HAP-1 (cell line): Measurements from ENCODE around the gene NDUFC2.
"Not testable (repeated sequence)": the region's sequence is repeated elsewhere in the genome, so short reads cannot be mapped to it uniquely, and the experiment has no call there.

Experiments used
- DNase-seq, 2 experiments: peaks; one replicate each; pipeline ENCODE4 v3.0.0-alpha.2; 2016 to 2020; ENCODE audit warnings: low spot score in 2 of 2
- H3K27me3 ChIP-seq: fragments of 250-450 bp; sonication (Bioruptor Pico); 2 replicates; pipeline ENCODE4 v1.5.1; 2020; ENCODE audit warnings: low read depth, mild to moderate bottlenecking, moderate library complexity
- H3K36me3 ChIP-seq: fragments of 250-450 bp; sonication (Bioruptor Pico); replicated peaks from 2 replicates; pipeline ENCODE4 v1.5.1; 2020; ENCODE audit warnings: mild to moderate bottlenecking
- H3K4me1 ChIP-seq: fragments of 250-450 bp; sonication (Bioruptor Pico); 2 replicates; pipeline ENCODE4 v1.5.1; 2020; ENCODE audit warnings: mild to moderate bottlenecking
- H3K4me3 ChIP-seq: fragments of 250-450 bp; sonication (Bioruptor Pico); 2 replicates; pipeline ENCODE4 v1.5.1; 2020; ENCODE audit warnings: mild to moderate bottlenecking, moderate library complexity
- H3K9me3 ChIP-seq: fragments of 250-450 bp; sonication (Bioruptor Pico); 2 replicates; pipeline ENCODE4 v1.5.1; 2020; ENCODE audit warnings: mild to moderate bottlenecking, moderate library complexity
- in situ Hi-C: fragments of 300-500 bp; cut with MboI; formaldehyde crosslinking; loops from 3 replicates; pipeline ENCODE4 v1.14.3; 2020; ENCODE audit warnings: low sequenced_read_pairs, inconsistent platforms, mixed read lengths

Gene NDUFC2

DNA sequence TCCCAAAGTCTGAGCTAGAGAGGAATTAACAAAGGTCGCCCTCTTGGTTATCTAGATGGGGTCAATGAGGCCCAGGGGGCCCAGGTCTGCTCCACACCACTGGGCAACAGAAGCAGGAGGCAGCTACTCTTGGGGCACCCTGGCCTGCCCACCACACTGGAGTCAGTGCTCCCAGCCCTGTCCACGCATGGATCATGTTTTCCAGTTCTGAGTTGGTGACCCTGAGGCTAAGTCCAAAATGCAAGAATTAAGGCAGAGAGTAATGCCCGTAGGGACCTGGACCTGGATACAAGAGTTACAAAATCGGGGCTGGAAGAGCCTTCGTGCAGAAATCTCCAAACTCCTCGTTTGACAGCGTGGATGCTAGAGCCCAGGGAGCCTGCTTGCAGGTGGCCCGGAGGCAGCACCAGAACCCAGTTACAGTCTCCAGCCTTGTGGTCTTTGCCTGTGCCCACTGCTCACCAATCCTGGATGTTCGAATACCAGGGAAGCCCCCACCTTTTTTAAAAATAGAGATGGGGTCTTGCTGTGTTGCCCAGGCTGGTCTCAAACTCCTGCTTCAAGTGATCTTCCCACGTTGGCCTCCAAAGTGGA, 22.1 kb downstream of the NDUFC2 start:
- H3K4me1 ChIP-seq, result no peaks in the 10 kb centered on the region
- no peak for DNase-seq
- H3K36me3 ChIP-seq, result no peaks in the 10 kb centered on the region
- no peak overlapping the region for H3K4me3 ChIP-seq
- in situ Hi-C loops, result loop anchor here (10.0 kb wide), 1 partner anchor 63 kb away; the partner anchor contains the start of gene INTS4
- H3K27me3 ChIP-seq, result no peaks in the 10 kb centered on the region
- H3K9me3 ChIP-seq, result no peaks in the 10 kb centered on the region

DNA sequence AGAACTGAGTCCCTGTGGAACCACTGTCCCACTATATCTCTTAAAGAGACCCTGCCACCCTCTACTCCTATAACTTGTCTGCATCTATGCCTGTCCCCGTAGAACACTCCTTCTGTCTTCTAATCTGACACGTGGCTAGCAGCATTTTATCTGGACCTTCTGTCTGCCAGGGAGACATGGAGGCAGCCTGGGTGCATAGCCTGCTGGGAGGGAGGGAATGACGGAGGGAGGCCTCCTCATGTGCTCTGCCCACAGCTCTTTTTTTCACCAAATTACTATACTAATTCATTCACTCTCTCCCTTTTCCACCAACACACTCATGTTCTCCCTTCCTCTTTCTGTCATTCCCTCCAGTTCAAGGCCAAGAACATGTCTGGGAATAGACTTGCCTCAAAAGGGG, 23.6 kb downstream of the NDUFC2 start:
- no peak for DNase-seq
- Histone ChIP-seq H3K27me3 (no peaks in the 10 kb centered on the region), H3K9me3 (no peaks in the 10 kb centered on the region), H3K36me3 (no peaks in the 10 kb centered on the region), H3K4me3 (no peak overlapping the region), H3K4me1 (no peaks in the 10 kb centered on the region)
- in situ Hi-C loops, result loop anchor here (10.0 kb wide), 1 partner anchor 61 kb away; the partner anchor contains the start of gene INTS4

DNA sequence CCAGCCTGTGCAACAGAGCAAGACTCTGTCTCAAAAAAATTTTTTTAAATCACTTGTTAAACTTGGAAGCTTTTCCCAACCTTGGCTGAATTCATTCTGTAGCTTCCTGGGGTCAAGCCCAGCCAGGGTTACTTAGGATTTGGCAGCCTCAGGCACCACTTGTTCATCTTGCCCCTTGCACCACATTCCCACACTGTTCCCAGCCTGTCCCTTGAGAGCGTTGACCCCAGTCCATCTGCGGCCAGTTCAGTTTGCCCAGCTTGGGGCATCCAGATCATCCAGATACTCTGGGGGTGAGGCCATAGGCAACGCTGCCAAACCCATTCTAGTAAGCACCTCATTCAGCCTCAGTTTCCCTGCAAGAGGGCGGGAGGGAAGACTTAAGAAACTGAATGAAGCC, 24.7 kb downstream of the NDUFC2 start:
- in situ Hi-C loops, result loop anchor here (10.0 kb wide), 1 partner anchor 60 kb away; the partner anchor contains the start of gene INTS4
- H3K4me1 ChIP-seq, result no peaks in the 10 kb centered on the region
- H3K36me3 ChIP-seq, result no peaks in the 10 kb centered on the region
- H3K27me3 ChIP-seq, result no peaks in the 10 kb centered on the region
- no peak overlapping the region for H3K4me3 ChIP-seq
- no peaks in the 10 kb centered on the region for H3K9me3 ChIP-seq
- DNase-seq, result no peak

DNA sequence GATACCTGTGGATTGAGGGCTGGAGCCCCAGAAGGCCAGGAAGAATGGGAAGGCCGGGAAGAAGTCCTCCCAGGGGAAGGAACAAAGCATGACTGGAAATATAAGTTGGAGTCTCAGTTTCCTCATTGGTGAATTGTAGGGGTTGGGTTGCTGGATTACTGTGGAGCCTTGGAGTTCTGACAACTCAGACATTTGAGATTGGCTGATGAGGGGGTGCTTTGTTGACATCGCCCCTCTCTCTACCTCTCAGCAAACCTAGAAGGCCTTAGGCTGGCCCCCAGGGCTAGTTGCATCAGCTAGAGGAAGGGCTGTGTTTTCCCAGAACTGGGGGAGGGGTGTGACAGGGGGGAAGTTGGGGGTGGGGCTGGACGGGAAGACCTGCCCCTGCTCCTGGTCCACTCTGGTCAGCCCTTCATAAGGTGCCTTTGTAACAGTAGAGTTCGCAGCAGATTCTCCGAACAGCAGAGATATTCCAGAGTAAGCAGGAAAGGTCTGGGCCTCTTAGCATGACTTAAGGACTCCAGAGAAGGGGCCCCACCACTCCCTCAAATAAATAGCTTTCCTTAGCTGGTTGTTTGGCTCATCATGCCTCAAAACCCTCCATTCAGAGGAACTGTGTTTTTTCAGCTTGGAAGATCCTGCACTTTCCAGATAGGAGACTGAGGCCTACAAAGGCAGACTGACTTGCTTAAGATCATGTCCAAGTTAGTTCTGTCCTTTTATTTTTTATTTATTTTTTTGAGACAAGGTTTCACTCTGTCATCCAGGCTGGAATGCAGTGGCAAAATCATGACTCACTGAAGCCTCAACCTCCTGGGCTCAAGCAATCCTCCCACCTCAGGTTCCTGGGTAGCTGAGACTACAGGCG, 28.5 kb downstream of the NDUFC2 start:
- Histone ChIP-seq H3K4me3 (no peak overlapping the region), H3K36me3 (no peaks in the 10 kb centered on the region), H3K9me3 (no peaks in the 10 kb centered on the region), H3K4me1 (peaks cover 4% of the 10 kb centered on the region; the same call in 1 of the 2 replicates), H3K27me3 (no peaks in the 10 kb centered on the region)
- no peak for DNase-seq
- in situ Hi-C loops, result loop anchor here (10.0 kb wide), 1 partner anchor 56 kb away; the partner anchor contains the start of gene INTS4

DNA sequence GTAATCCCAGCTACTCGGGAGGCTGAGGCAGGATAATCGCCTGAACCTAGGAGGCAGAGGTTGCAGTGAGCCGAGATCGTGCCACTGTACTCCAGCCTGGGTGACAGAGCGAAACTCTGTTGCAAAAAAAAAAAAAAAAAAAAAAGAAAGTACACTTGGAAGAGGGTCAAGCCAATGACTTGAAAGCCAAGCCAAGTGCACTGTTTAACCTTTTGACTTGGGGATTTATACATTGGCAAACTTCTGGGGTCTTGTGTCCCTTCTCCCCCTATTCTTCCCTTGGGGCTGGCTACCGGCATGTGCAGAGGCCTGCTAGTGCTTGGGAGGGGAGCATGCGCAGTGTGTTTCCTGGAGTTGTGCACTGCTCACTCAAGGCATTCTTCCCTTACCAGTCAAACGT, 30.3 kb downstream of the NDUFC2 start:
- H3K27me3 ChIP-seq, result no peaks in the 10 kb centered on the region
- DNase-seq, result no peak
- in situ Hi-C loops, result no loop called here
- peaks cover 10% of the 10 kb centered on the region for H3K4me1 ChIP-seq
- no peaks in the 10 kb centered on the region for H3K9me3 ChIP-seq
- no peaks in the 10 kb centered on the region for H3K36me3 ChIP-seq
- no peak overlapping the region for H3K4me3 ChIP-seq

DNA sequence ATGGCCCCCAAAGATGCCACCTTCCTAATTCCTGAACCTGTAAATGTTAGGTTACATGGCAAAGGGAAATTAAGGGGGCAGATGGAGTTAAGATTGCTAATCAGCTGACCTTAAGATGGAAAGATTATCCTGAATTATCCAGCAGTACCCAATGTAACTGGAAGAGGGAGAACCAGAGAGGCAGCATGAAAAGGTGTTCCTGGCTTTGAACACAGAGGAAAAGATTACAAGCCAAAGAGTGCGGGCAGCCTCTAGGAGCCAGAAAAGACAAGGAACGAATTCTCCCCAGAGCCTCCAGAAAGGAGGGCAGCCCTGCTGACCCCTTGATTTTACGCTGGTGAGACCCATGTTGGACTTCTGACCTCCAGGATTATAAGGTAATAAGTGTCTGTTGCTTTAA, 31.1 kb downstream of the NDUFC2 start:
- peaks cover 10% of the 10 kb centered on the region for H3K4me1 ChIP-seq
- no peaks in the 10 kb centered on the region for H3K36me3 ChIP-seq
- no peaks in the 10 kb centered on the region for H3K27me3 ChIP-seq
- no peak for DNase-seq
- H3K9me3 ChIP-seq, result no peaks in the 10 kb centered on the region
- in situ Hi-C loops, result no loop called here
- H3K4me3 ChIP-seq, result no peak overlapping the region

DNA sequence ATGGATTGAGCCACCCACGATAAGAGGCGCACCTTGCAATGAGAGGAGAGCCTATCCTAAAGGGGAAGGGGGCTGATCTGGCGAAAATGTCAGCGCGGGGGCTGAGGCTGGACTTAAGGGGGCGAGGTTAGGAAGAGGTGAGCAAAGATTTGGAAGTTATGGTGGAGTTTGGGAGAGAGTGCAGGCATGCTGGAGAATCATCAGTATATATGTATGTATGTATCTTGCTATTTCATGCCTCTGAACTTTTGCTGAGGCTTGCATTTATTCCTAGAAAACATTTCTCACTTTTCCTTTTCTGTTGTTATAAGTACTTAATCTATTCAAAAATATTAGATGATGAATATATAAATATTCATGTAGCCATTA, 33.2 kb downstream of the NDUFC2 start:
- Histone ChIP-seq H3K9me3 (no peaks in the 10 kb centered on the region), H3K27me3 (no peaks in the 10 kb centered on the region), H3K36me3 (no peaks in the 10 kb centered on the region), H3K4me1 (peaks cover 10% of the 10 kb centered on the region), H3K4me3 (no peak overlapping the region)
- in situ Hi-C loops, result no loop called here
- no peak for DNase-seq

DNA sequence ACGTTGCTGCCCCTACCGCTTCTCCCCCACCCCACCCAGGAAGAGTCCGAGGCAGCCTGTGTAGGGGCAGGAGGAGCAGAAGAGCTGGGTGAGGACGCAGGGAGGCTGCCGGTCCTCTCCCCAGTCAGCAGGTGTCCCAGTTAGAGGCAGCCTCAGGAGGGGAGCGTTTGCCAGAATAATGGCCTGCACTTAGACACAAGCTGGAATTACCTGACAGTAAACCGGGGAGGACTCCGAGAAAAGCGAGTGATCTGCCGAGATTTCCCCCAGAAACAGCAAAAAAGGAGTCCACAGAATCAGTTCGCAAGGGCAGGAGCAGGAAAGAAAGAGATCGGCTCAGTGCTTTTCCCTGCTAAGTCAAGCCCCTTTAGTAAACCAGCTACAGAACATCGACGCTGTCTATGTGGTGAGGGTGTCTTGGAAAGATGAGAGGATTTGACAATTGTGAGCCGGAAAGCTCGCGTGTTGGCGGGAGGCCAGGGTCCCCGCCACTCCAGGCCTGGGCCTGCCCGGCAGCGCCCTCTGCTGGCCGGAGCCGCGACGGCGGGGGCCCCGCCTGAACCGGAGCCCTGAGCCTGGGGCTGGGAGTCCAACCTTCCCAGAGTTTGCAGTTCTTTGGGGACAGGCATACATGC, 33.7 kb downstream of the NDUFC2 start:
- H3K9me3 ChIP-seq, result no peaks in the 10 kb centered on the region
- peaks cover 10% of the 10 kb centered on the region for H3K4me1 ChIP-seq
- DNase-seq, result peak; percentile 74 to 90
- in situ Hi-C loops, result no loop called here
- H3K4me3 ChIP-seq, result peak overlapping the region; percentile 6; the same call in 1 of the 2 replicates
- H3K27me3 ChIP-seq, result no peaks in the 10 kb centered on the region
- no peaks in the 10 kb centered on the region for H3K36me3 ChIP-seq

DNA sequence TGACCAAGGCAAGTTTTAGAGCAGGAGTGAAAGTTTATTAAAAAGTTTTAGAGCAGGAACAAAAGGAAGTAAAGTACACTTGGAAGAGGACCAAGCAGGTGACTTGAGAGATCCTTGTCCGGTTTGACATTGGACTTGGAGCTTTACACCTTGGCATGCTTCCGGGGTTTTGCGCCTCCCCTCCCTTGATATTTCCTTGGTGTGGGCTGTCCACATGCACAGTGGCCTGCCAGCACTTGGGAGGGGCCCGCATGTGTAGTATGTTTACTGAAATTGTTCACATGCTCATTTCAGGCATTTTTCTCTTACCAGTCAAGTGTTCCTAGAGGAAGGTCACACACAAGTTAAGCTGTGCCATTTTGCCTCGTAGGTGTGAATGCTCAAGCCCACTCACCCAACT, 35.0 kb downstream of the NDUFC2 start:
- no peak for DNase-seq
- H3K36me3 ChIP-seq, result no peaks in the 10 kb centered on the region
- no peak overlapping the region for H3K4me3 ChIP-seq
- in situ Hi-C loops, result no loop called here
- peaks cover 10% of the 10 kb centered on the region for H3K4me1 ChIP-seq
- no peaks in the 10 kb centered on the region for H3K9me3 ChIP-seq
- H3K27me3 ChIP-seq, result no peaks in the 10 kb centered on the region

DNA sequence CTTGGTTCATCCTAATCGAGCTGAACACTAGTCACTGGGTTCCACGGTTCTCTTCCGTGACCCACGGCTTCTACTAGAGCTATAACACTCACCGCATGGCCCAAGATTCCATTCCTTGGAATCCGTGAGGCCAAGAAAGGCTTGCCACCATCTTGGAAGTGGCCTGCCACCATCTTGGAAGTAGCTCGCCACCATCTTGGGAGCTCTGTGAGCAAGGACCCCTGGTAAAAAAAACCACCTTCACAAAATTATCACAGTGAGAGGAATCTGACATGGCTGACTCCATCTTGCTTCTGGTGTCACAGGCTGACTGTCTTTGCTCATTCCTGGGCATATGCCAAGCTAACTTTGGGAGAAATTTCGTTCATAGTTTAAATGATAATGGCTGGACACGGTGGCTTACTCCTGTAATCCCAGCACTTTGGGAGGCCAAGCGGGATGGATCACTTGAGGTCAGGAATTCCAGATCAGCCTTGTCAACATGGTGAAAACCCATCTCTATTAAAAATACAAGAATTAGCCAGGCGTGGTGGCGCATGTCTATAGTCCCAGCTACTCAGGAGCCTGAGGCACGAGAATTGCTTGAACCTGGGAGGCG, 37.7 kb downstream of the NDUFC2 start:
- peaks cover 10% of the 10 kb centered on the region for H3K4me1 ChIP-seq
- in situ Hi-C loops, result no loop called here
- no peaks in the 10 kb centered on the region for H3K9me3 ChIP-seq
- no peaks in the 10 kb centered on the region for H3K36me3 ChIP-seq
- no peak for DNase-seq
- H3K27me3 ChIP-seq, result no peaks in the 10 kb centered on the region
- no peak overlapping the region for H3K4me3 ChIP-seq

DNA sequence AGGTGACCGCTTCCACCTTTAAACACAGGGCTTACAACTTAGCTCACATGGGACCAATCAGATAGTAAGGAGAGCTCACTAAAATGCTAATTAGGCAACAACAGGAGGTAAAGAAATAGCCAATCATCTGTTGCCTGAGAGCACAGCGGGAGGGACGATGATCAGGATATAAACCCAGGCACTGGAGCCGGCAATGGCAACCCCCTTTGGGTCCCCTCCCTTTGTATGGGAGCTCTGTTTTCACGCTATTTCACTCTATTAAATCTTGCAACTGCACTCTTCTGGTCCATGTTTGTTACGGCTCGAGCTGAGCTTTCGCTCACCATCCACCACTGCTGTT, 38.3 kb downstream of the NDUFC2 start:
- H3K4me1 ChIP-seq, H3K9me3 ChIP-seq, DNase-seq, in situ Hi-C loops, H3K4me3 ChIP-seq, H3K27me3 ChIP-seq, H3K36me3 ChIP-seq: not testable (repeated sequence)

DNA sequence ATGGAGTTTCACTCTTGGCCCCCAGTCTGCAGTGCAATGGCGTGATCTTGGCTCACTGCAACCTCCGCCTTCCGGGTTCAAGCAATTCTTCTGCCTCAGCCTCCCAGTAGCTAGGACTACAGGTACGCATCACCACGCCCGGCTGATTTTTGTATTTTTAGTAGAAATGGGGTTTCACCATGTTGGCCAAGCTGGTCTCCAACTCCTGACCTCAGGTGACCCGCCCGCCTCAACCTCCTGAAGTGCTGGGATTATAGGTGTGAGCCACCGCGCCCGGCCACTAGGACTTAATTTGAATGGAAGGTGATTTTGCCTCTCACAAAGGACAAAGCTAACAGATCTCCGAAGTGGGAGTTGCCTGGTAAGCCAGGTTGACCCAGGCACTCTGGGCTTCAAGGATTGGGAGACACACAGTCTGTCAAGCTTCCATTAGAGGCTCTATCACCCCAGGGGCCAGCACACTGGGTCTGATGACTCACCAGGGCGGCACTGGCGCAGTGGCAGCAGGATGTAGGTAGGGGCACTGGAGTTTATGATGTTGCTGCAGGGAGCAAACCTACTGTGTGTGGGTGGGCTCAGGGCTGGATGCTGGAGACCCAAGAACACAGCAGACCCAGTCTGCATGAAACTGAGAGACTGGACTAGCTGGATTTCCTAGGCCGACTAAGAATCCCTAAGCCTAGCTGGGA, 38.8 kb downstream of the NDUFC2 start:
- peaks cover 2% of the 10 kb centered on the region for H3K4me1 ChIP-seq
- no peaks in the 10 kb centered on the region for H3K9me3 ChIP-seq
- in situ Hi-C loops, result no loop called here
- H3K4me3 ChIP-seq, result no peak overlapping the region
- no peaks in the 10 kb centered on the region for H3K27me3 ChIP-seq
- H3K36me3 ChIP-seq, result no peaks in the 10 kb centered on the region
- no peak for DNase-seq

DNA sequence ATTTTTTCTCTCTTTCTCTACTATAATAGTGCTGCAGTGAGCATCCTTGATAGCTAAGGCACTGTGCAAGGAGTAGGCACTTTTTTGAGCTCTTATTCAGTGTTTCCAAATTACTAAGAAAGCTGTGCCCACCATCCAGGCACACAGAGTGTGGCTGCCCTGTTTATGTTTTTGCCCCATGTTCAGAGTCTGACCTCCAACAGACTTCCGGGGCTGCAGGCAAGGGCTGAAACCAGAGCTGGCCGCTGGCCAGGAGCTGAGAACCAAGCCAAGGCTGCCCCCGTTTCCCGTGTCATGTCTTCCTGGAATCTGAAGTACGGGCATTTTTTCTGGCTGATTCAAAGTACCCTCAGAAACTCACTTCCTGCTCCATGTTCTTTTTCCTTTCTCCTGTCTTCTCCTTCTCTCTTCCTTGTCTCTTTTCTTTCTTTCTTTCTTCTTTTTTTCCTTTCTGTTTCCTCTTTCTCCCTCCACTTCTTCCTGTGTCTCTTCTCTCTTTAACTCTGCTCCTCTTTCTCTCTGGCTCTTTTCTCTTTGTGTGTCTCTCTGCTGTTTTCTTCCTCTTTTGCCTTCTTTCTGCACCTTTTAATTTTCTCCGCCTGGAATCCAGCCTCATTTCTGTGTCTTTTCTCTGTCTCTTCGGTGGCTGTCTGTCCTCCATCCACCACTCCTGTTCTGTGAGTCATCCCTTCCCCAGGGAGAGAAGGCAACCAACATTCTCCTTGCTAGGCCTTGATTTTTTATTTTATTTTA, 39.6 kb downstream of the NDUFC2 start:
- Histone ChIP-seq H3K27me3 (no peaks in the 10 kb centered on the region), H3K4me1 (no peaks in the 10 kb centered on the region), H3K9me3 (no peaks in the 10 kb centered on the region), H3K36me3 (no peaks in the 10 kb centered on the region), H3K4me3 (no peak overlapping the region)
- peak in 1 of 2 experiments; percentile 70 for DNase-seq
- in situ Hi-C loops, result no loop called here
